DOHH2 (cell line): Measurements from ENCODE around the gene DSCAM.

Experiments used
- H3F3A ChIP-seq: fragments of 200-600 bp; sonication (generic), shearing (Covaris generic); 2 replicates; pipeline ENCODE4 v1.6.0; 2016; ENCODE audit warnings: antibody characterized with exemption, mild to moderate bottlenecking; ENCODE audit not compliant: control insufficient read depth, insufficient read depth
- H3K27ac ChIP-seq: fragments of 200-600 bp; sonication (generic); 2 replicates; pipeline ENCODE4 v1.5.1; 2014; ENCODE audit warnings: low read depth, mild to moderate bottlenecking, low read length, moderate library complexity
- H3K27me3 ChIP-seq: fragments of 200-600 bp; sonication (generic); 2 replicates; pipeline ENCODE4 v1.6.1; 2014; ENCODE audit warnings: mild to moderate bottlenecking, low read length, mixed read lengths; ENCODE audit not compliant: control insufficient read depth
- H3K36me3 ChIP-seq: fragments of 200-600 bp; sonication (generic); 2 replicates; pipeline ENCODE4 v1.6.1; 2014; ENCODE audit warnings: mild to moderate bottlenecking, low read length, moderate library complexity, mixed read lengths; ENCODE audit not compliant: control insufficient read depth
- H3K4me1 ChIP-seq: fragments of 200-600 bp; sonication (generic); 2 replicates; pipeline ENCODE4 v1.6.1; 2014; ENCODE audit warnings: mild to moderate bottlenecking, low read length, mixed read lengths; ENCODE audit not compliant: control insufficient read depth
- H3K4me2 ChIP-seq: fragments of 200-600 bp; sonication (generic); 2 replicates; pipeline ENCODE4 v1.6.0; 2014; ENCODE audit warnings: mild to moderate bottlenecking, low read length, moderate library complexity
- H3K4me3 ChIP-seq: fragments of 200-600 bp; sonication (generic); 2 replicates; pipeline ENCODE4 v1.5.1; 2014; ENCODE audit warnings: mild to moderate bottlenecking, low read length, mixed read lengths
- H3K79me2 ChIP-seq: fragments of 200-600 bp; sonication (generic); 2 replicates; pipeline ENCODE4 v1.6.1; 2014; ENCODE audit warnings: mild to moderate bottlenecking, low read length, mixed read lengths; ENCODE audit not compliant: control insufficient read depth
- H3K9me2 ChIP-seq: fragments of 200-600 bp; sonication (generic); replicated peaks from 2 replicates; pipeline ENCODE4 v1.6.1; 2014; ENCODE audit warnings: mild to moderate bottlenecking, low read length, mixed read lengths; ENCODE audit not compliant: control insufficient read depth
- H3K9me3 ChIP-seq: fragments of 200-600 bp; sonication (generic); 2 replicates; pipeline ENCODE4 v1.6.1; 2014; ENCODE audit warnings: antibody characterized with exemption, low read length, mixed read lengths; ENCODE audit not compliant: control insufficient read depth, insufficient read depth
- H4K20me1 ChIP-seq: fragments of 200-600 bp; sonication (generic); 2 replicates; pipeline ENCODE4 v1.6.0; 2014; ENCODE audit warnings: low read depth, mild to moderate bottlenecking, antibody characterized with exemption, low read length, moderate library complexity; ENCODE audit not compliant: control insufficient read depth, insufficient read depth
- CTCF ChIP-seq: fragments of 200-600 bp; sonication (generic); IDR thresholded peaks from one replicate; pipeline ENCODE4 v1.5.1; 2014; ENCODE audit warnings: antibody characterized with exemption, mild to moderate bottlenecking, low read depth, low read length; ENCODE audit not compliant: poor library complexity, severe bottlenecking
- EZH2phosphoT487 ChIP-seq: fragments of 200-600 bp; sonication (generic); IDR thresholded peaks from 2 replicates; pipeline ENCODE4 v1.6.1; 2017; ENCODE audit warnings: borderline replicate concordance, mild to moderate bottlenecking, antibody characterized with exemption, low read length, moderate library complexity, mixed read lengths

Gene DSCAM

GRCh38 chr21:40800126-40800525 lies 46.8 kb downstream of the DSCAM start:
- no peak overlapping the region for H3K4me2 ChIP-seq
- no peaks in the 10 kb centered on the region for H3K4me1 ChIP-seq
- no peaks in the 10 kb centered on the region for H3K9me2 ChIP-seq
- H3K27me3 ChIP-seq, result no peaks in the 10 kb centered on the region
- no peaks in the 10 kb centered on the region for H3F3A ChIP-seq
- H3K27ac ChIP-seq, result no peak overlapping the region
- H3K4me3 ChIP-seq, result no peak overlapping the region
- no peaks in the 10 kb centered on the region for H3K36me3 ChIP-seq
- TF ChIP-seq EZH2phosphoT487, result no peak
- TF ChIP-seq CTCF, result no peak
- no peaks in the 10 kb centered on the region for H4K20me1 ChIP-seq
- H3K79me2 ChIP-seq, result no peaks in the 10 kb centered on the region
- H3K9me3 ChIP-seq, result peaks cover 28% of the 10 kb centered on the region; the same call in 1 of the 2 replicates

- H3F3A ChIP-seq, result no peaks in the 10 kb centered on the region
- peaks cover 24% of the 10 kb centered on the region; the same call in 1 of the 2 replicates for H3K9me3 ChIP-seq
- H3K4me3 ChIP-seq, result no peak overlapping the region
- TF ChIP-seq CTCF (no peak), EZH2phosphoT487 (no peak)
- no peaks in the 10 kb centered on the region for H3K9me2 ChIP-seq
- H3K4me2 ChIP-seq, result no peak overlapping the region
- H3K27me3 ChIP-seq, result no peaks in the 10 kb centered on the region
- H3K79me2 ChIP-seq, result no peaks in the 10 kb centered on the region
- H3K4me1 ChIP-seq, result no peaks in the 10 kb centered on the region
- no peaks in the 10 kb centered on the region for H4K20me1 ChIP-seq
- H3K36me3 ChIP-seq, result no peaks in the 10 kb centered on the region
- H3K27ac ChIP-seq, result no peak overlapping the region
These were observed 49.1 kb downstream of the DSCAM start for GRCh38 chr21:40797891-40798290.

- H3K4me1 ChIP-seq, result no peaks in the 10 kb centered on the region
- H3K27ac ChIP-seq, result no peak overlapping the region
- no peaks in the 10 kb centered on the region for H3K36me3 ChIP-seq
- no peak overlapping the region for H3K4me2 ChIP-seq
- no peak overlapping the region for H3K4me3 ChIP-seq
- no peaks in the 10 kb centered on the region for H3K9me2 ChIP-seq
- H3K9me3 ChIP-seq, result peaks cover 27% of the 10 kb centered on the region; the same call in 1 of the 2 replicates
- H3K79me2 ChIP-seq, result no peaks in the 10 kb centered on the region
- H3K27me3 ChIP-seq, result no peaks in the 10 kb centered on the region
- no peak for TF ChIP-seq EZH2phosphoT487
- TF ChIP-seq CTCF, result no peak
- no peaks in the 10 kb centered on the region for H3F3A ChIP-seq
- H4K20me1 ChIP-seq, result no peaks in the 10 kb centered on the region
These were observed 49.5 kb downstream of the DSCAM start for GRCh38 chr21:40797410-40797809.
